Calu3 (cell line): ENCODE data around the gene SLC23A1. TPM values are rescaled to one million over a fixed set of nuclear protein-coding genes. Genes with fewer than 3 reads are reported as not detected.
"Not testable (repeated sequence)": the region's sequence is repeated elsewhere in the genome, so short reads cannot be mapped to it uniquely, and the experiment has no call there.

Experiments used
- BruUV-seq: library from RNA; stranded (reverse); fragments of 400-500 nt; replicated peaks from 2 replicates; lab custom pipeline; 2021; lab: Mats Ljungman, UMichigan
- CTCF ChIA-PET: fragments of 300-600 bp; sonication (Branson Sonifier 250); formaldehyde crosslinking; loops from one replicate; lab custom pipeline; 2022; ENCODE audit warnings: antibody characterized with exemption; lab: Charles Lee
- DNase-seq: peaks from one replicate; pipeline ENCODE4 v3.0.0; 2022
- H3K27ac Mint-ChIP-seq: one replicate; pipeline ENCODE4 v1.8.0; 2022; ENCODE audit warnings: mixed read lengths; ENCODE audit not compliant: unreplicated experiment
- H3K27me3 Mint-ChIP-seq: one replicate; pipeline ENCODE4 v1.8.0; 2022; ENCODE audit warnings: mixed read lengths; ENCODE audit not compliant: unreplicated experiment
- H3K36me3 Mint-ChIP-seq: one replicate; pipeline ENCODE4 v1.8.0; 2022; ENCODE audit warnings: mild to moderate bottlenecking, moderate library complexity, mixed read lengths; ENCODE audit not compliant: insufficient read depth, unreplicated experiment
- H3K4me1 Mint-ChIP-seq: one replicate; pipeline ENCODE4 v1.8.0; 2022; ENCODE audit warnings: mild to moderate bottlenecking, low read depth, mixed read lengths; ENCODE audit not compliant: unreplicated experiment
- H3K4me3 Mint-ChIP-seq: one replicate; pipeline ENCODE4 v1.8.0; 2022; ENCODE audit warnings: mild to moderate bottlenecking, low read depth, moderate library complexity, mixed read lengths; ENCODE audit not compliant: unreplicated experiment
- H3K9me3 Mint-ChIP-seq: one replicate; pipeline ENCODE4 v1.8.0; 2022; ENCODE audit warnings: low read depth, mixed read lengths; ENCODE audit not compliant: unreplicated experiment
- intact Hi-C: fragments of 100-400 bp; cut with micrococcal nuclease; formaldehyde crosslinking; loops from one replicate; pipeline ENCODE4 v1.10.0; 2022; ENCODE audit not compliant: unreplicated experiment
- total RNA-seq: library from RNA; stranded (reverse); gene quantifications from 2 replicates; pipeline ENCODE4 v1.2.3, GENCODE V29; 2022
- TF ChIP-seq, protein P1 (sequence below): fragments of 200-600 bp; IDR thresholded peaks from one replicate; pipeline ENCODE4 v1.8.0; 2022; ENCODE audit warnings: antibody characterized with exemption; ENCODE audit not compliant: unreplicated experiment

Gene SLC23A1
- total RNA-seq, 1 experiment from 2014 or later: 0.80 TPM

DNA sequence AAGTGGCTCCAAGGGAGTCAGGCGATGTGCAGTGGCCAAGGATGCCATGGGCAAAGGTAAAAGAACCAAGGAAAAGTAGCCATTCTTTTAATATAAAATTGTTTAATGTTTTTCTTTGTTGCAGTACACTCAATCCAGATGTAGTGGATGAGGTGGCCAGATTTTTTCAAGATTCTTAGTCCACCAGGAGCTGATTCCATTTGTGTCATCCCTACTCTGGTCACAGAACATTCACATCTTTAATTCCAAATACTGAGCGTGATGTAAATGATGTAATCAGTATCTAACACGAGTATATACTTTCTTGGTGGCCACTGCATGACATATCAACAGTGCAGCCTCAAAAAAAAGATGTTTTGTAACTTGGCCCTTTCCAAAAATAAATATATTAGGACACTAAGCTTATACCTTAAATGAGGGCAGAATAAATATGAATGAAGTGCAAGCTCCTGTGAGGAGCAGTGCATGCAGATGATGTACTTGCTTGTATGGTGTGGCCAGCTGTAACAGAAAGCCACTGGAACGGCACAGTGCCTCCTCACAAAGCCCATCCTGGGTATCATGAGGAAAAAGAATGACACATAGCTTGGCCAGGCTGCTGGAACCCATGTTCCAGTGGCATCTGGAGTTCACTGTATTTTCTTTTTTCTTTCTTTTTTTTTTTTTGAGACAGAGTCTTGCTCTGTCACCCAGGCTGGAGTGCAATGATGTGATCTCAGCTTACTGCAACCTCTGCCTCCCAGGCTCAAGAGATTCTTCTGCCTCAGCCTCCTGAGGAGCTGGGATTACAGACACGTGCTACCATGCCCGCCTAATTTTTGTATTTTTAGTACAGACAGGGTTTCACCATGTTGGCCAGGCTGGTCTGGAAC, 27.3 kb upstream of the SLC23A1 start:
- DNase-seq: no peak
- Mint-ChIP-seq H3K27me3 (peaks cover 22% of the 10 kb centered on the region), H3K9me3 (no peaks in the 10 kb centered on the region), H3K4me1 (no peaks in the 10 kb centered on the region), H3K36me3 (no peaks in the 10 kb centered on the region), H3K4me3 (no peak overlapping the region), H3K27ac (no peak overlapping the region)
- TF ChIP-seq, protein P1, sequence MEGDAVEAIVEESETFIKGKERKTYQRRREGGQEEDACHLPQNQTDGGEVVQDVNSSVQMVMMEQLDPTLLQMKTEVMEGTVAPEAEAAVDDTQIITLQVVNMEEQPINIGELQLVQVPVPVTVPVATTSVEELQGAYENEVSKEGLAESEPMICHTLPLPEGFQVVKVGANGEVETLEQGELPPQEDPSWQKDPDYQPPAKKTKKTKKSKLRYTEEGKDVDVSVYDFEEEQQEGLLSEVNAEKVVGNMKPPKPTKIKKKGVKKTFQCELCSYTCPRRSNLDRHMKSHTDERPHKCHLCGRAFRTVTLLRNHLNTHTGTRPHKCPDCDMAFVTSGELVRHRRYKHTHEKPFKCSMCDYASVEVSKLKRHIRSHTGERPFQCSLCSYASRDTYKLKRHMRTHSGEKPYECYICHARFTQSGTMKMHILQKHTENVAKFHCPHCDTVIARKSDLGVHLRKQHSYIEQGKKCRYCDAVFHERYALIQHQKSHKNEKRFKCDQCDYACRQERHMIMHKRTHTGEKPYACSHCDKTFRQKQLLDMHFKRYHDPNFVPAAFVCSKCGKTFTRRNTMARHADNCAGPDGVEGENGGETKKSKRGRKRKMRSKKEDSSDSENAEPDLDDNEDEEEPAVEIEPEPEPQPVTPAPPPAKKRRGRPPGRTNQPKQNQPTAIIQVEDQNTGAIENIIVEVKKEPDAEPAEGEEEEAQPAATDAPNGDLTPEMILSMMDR: no peak
- no TSS peak for BruUV-seq
- intact Hi-C loops: no loop called here
- CTCF ChIA-PET: interaction anchor here (0.5 to 1.6 kb wide), 4 partner anchors 66 to 948 kb away, joined by 4 to 6 read pairs (median 4); partner anchors contain the start of gene CXXC5

DNA sequence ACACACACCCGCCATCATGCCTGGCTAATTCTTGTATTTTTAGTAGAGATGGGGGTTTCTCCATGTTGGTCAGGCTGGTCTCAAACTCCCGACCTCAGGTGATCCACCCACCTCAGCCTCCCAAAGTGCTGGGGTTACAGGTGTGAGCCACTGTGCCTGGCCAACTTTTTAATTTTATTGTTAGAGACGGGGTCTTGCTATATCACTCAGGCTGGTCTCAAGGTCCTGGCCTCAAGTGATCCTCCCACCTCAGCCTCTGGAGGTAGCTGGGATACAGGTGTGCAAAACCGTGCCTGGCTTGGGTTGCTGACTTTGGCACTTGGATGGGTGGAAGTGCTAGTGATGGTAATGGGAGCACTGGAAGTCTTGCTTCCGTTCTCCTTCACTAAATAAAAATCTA, 26.0 kb upstream of the SLC23A1 start:
- DNase-seq, H3K36me3 Mint-ChIP-seq, intact Hi-C loops, H3K4me1 Mint-ChIP-seq, H3K27ac Mint-ChIP-seq, H3K9me3 Mint-ChIP-seq, H3K4me3 Mint-ChIP-seq, BruUV-seq, CTCF ChIA-PET: not testable (repeated sequence)
- peaks cover 22% of the 10 kb centered on the region for H3K27me3 Mint-ChIP-seq

DNA sequence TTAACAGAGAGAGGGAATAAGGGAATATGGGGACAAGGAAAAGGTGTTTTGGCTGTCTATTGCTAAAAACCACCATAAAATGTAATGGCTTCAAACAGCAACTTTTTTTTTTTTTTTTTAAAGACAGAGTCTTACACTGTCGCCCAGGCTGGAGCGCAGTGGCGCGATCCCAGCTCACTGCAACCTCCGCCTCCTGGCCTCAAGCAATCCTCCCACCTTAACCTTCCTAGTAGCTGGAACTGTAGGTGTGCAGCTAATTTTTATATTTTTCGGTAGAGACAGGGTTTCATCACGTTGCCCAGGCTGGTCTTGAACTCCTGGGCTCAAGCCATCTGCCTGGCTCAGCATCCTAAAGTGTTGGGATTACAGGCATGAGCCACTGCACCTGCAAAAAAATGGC, 25.1 kb upstream of the SLC23A1 start:
- H3K27me3 Mint-ChIP-seq: peaks cover 17% of the 10 kb centered on the region
- H3K36me3 Mint-ChIP-seq: peaks cover 12% of the 10 kb centered on the region
- no peak overlapping the region for H3K27ac Mint-ChIP-seq
- H3K4me1 Mint-ChIP-seq: peaks cover 17% of the 10 kb centered on the region
- H3K9me3 Mint-ChIP-seq: no peaks in the 10 kb centered on the region
- intact Hi-C loops: no loop called here
- no peak for DNase-seq
- CTCF ChIA-PET: no interaction called here
- no TSS peak for BruUV-seq
- H3K4me3 Mint-ChIP-seq: no peak overlapping the region
- TF ChIP-seq, protein P1: no peak

DNA sequence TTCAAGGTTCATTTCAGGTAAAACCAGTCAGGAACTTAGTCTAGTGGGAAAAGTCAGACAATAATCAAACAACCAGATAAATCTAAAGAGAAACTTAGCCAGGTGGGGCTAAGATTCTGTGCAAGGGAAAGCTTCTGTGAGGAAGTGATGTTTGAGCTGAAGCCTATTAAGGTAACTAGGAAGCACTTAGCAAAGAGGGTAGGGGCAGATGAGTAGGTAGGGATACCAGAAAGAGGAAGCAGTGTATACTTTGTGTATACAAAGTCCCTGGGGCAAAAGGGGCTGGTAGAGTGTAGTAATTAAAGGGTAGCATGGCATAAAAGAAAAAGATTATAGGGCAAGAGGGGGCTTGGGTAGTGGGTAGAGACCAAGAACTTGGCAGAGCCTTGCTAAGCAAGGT, 24.4 kb upstream of the SLC23A1 start:
- TF ChIP-seq, protein P1: no peak
- H3K4me3 Mint-ChIP-seq: no peak overlapping the region
- no TSS peak for BruUV-seq
- H3K27ac Mint-ChIP-seq: no peak overlapping the region
- H3K4me1 Mint-ChIP-seq: peaks cover 24% of the 10 kb centered on the region
- CTCF ChIA-PET: no interaction called here
- H3K9me3 Mint-ChIP-seq: no peaks in the 10 kb centered on the region
- intact Hi-C loops: no loop called here
- peaks cover 10% of the 10 kb centered on the region for H3K27me3 Mint-ChIP-seq
- no peak for DNase-seq
- peaks cover 19% of the 10 kb centered on the region for H3K36me3 Mint-ChIP-seq

DNA sequence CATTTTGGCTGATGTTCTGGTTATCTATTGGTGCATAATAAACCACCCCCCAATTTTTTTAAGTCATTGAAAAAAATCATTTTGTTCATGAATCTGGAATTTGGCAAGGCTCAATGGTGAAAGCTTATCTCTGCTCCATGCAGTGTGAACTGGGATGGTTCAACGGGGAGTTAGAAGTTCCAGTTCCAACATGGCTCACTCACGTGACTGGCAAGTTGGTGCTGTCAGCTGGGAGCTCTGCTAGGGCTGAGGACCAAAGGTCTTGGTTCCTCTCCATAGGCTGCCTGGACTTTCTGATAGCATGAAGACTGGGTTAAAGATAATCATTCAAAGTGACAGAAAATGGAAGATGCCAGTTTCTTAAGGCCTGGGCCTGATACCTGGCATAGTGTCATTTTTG, 23.9 kb upstream of the SLC23A1 start:
- peaks cover 26% of the 10 kb centered on the region for H3K4me1 Mint-ChIP-seq
- H3K4me3 Mint-ChIP-seq: no peak overlapping the region
- H3K27me3 Mint-ChIP-seq: peaks cover 4% of the 10 kb centered on the region
- intact Hi-C loops: no loop called here
- TF ChIP-seq, protein P1: no peak
- CTCF ChIA-PET: no interaction called here
- peaks cover 19% of the 10 kb centered on the region for H3K36me3 Mint-ChIP-seq
- H3K27ac Mint-ChIP-seq: no peak overlapping the region
- BruUV-seq: no TSS peak
- no peak for DNase-seq
- H3K9me3 Mint-ChIP-seq: no peaks in the 10 kb centered on the region
